GM12878 (cell line): ENCODE results near the gene LANCL1. TPM values are rescaled to one million over a fixed set of nuclear protein-coding genes. Genes with fewer than 3 reads are reported as not detected.

ENCODE experiments used
- ATAC-seq: fragments of 200-7000 bp; cut with Tn5 transposase; 3 replicates; pipeline ENCODE4 v1.9.1; 2020; ENCODE audit warnings: mild to moderate bottlenecking, moderate library complexity
- BruUV-seq: library from RNA; stranded (reverse); fragments of 400-500 nt; replicated peaks from 2 replicates; lab custom pipeline; 2021; lab: Mats Ljungman, UMichigan
- CTCF ChIA-PET: fragments of 300-600 bp; sonication (Branson Sonifier 250); formaldehyde crosslinking; extraction: SDS; loops from one replicate; lab custom pipeline; 2021; ENCODE audit warnings: inconsistent platforms; lab: Yijun Ruan, JAX
- POLR2A ChIA-PET: fragments of 350-600 bp; formaldehyde crosslinking; extraction: SDS; loops from one replicate; lab custom pipeline; 2021; ENCODE audit warnings: inconsistent platforms; lab: Charles Lee
- RAD21 ChIA-PET: fragments of 300-600 bp; sonication (Branson Sonifier 250); formaldehyde crosslinking; loops from one replicate; lab custom pipeline; 2023; ENCODE audit warnings: antibody characterized with exemption; ENCODE audit not compliant: unreplicated experiment; lab: Charles Lee
- SMC1A ChIA-PET: fragments of 300-600 bp; sonication (Branson Sonifier 250); formaldehyde crosslinking; loops from one replicate; lab custom pipeline; 2023; ENCODE audit not compliant: unreplicated experiment, uncharacterized antibody; lab: Charles Lee
- DNase-seq: peaks from one replicate; pipeline ENCODE4 v3.0.0-alpha.2; 2011; ENCODE audit warnings: low read depth, low spot score
- FAIRE-seq: peaks from 3 replicates; lab custom pipeline; 2011; peaks lifted over from hg19 to GRCh38; lab: Jason Lieb, UNC
- H2AFZ ChIP-seq: 2 replicates; pipeline ENCODE4 v1.6.0; 2011; ENCODE audit warnings: low read depth, low read length, control low read depth; ENCODE audit not compliant: control insufficient read depth
- H3K27ac ChIP-seq: 2 replicates; pipeline ENCODE4 v1.5.1; 2011; ENCODE audit warnings: control low read depth; ENCODE audit not compliant: control insufficient read depth, insufficient read depth
- H3K27me3 ChIP-seq, 2 experiments: replicated peaks in 1 of 2; 2 replicates each; pipeline versions ENCODE4 v1.6.0 to v1.6.1; 2011; ENCODE audit warnings: low read length in 1 of 2; ENCODE audit not compliant: control insufficient read depth in 2 of 2, insufficient read depth in 2 of 2
- H3K36me3 ChIP-seq, 2 experiments: 2 replicates each; pipeline ENCODE4 v1.5.1; 2011; ENCODE audit warnings: low read length in 1 of 2; ENCODE audit not compliant: control insufficient read depth in 2 of 2, insufficient read depth in 2 of 2
- H3K4me1 ChIP-seq: 2 replicates; pipeline ENCODE4 v1.6.1; 2011; ENCODE audit warnings: mild to moderate bottlenecking, low read length, moderate library complexity, mixed read lengths; ENCODE audit not compliant: control insufficient read depth, insufficient read depth
- H3K4me2 ChIP-seq: 2 replicates; pipeline ENCODE4 v1.6.0; 2011; ENCODE audit warnings: control low read depth; ENCODE audit not compliant: control insufficient read depth, insufficient read depth
- H3K4me3 ChIP-seq: fragments of 200-600 bp; sonication (generic); 2 replicates; pipeline ENCODE4 v1.5.1; 2016
- H3K79me2 ChIP-seq: 2 replicates; pipeline ENCODE4 v1.6.0; 2011; ENCODE audit warnings: low read length; ENCODE audit not compliant: control insufficient read depth, insufficient read depth
- H3K9ac ChIP-seq: 2 replicates; pipeline ENCODE4 v1.8.0; 2011; ENCODE audit warnings: low read length, control low read depth, mixed read lengths; ENCODE audit not compliant: control insufficient read depth, insufficient read depth
- H3K9me3 ChIP-seq: replicated peaks from 3 replicates; pipeline ENCODE4 v1.5.1; 2011; ENCODE audit warnings: mild to moderate bottlenecking, low read length; ENCODE audit not compliant: control insufficient read depth, insufficient read depth
- H4K20me1 ChIP-seq: 2 replicates; pipeline ENCODE4 v1.6.0; 2011; ENCODE audit not compliant: control insufficient read depth, insufficient read depth
- BCL11A ChIP-seq: IDR thresholded peaks from 2 replicates; pipeline ENCODE4 v1.6.1; 2011; ENCODE audit warnings: low read depth, low read length
- BRCA1 ChIP-seq: IDR thresholded peaks from 2 replicates; pipeline ENCODE4 v1.6.1; 2011; ENCODE audit warnings: low read depth, low read length, improper control_type of control experiment
- CREB1 ChIP-seq: IDR thresholded peaks from 2 replicates; pipeline ENCODE4 v1.6.1; 2012; ENCODE audit warnings: low read depth, mild to moderate bottlenecking, inconsistent platforms
- MAX ChIP-seq: IDR thresholded peaks from 2 replicates; pipeline ENCODE4 v1.6.1; 2012; ENCODE audit warnings: low read depth, low read length, improper control_type of control experiment
- MXI1 ChIP-seq: fragments of 150-350 bp; IDR thresholded peaks from 2 replicates; pipeline ENCODE4 v1.6.1; 2011; ENCODE audit warnings: low read depth, mild to moderate bottlenecking, inconsistent platforms, low read length, improper control_type of control experiment
- RAD21 ChIP-seq: IDR thresholded peaks from 2 replicates; pipeline ENCODE4 v1.6.1; 2011; ENCODE audit warnings: mild to moderate bottlenecking, low read depth, low read length, moderate library complexity; ENCODE audit not compliant: insufficient read depth
- SIX5 ChIP-seq: IDR thresholded peaks from 2 replicates; pipeline ENCODE4 v1.6.1; 2011; ENCODE audit warnings: mild to moderate bottlenecking, low read depth, low read length, moderate library complexity; ENCODE audit not compliant: severe bottlenecking
- SP1 ChIP-seq: IDR thresholded peaks from one replicate; pipeline ENCODE4 v1.6.1; 2011; ENCODE audit warnings: low read depth, low read length
- SREBF2 ChIP-seq: IDR thresholded peaks from 2 replicates; pipeline ENCODE4 v1.6.1; 2012; ENCODE audit warnings: mild to moderate bottlenecking, low read length
- SUPT20H ChIP-seq: IDR thresholded peaks from 2 replicates; pipeline ENCODE4 v1.6.1; 2011; ENCODE audit warnings: low read depth, mild to moderate bottlenecking, low read length, moderate library complexity, borderline replicate concordance; ENCODE audit not compliant: control insufficient read depth
- TBL1XR1 ChIP-seq: IDR thresholded peaks from 2 replicates; pipeline ENCODE4 v1.6.1; 2012; ENCODE audit warnings: low read depth, low read length, improper control_type of control experiment
- ZNF217 ChIP-seq: fragments of 450-650 bp; IDR thresholded peaks from 2 replicates; pipeline ENCODE4 v1.6.1; 2017; ENCODE audit warnings: antibody characterized with exemption, mild to moderate bottlenecking
- ZNF24 ChIP-seq: fragments of 450-650 bp; IDR thresholded peaks from 2 replicates; pipeline ENCODE4 v1.6.1; 2017; ENCODE audit warnings: antibody characterized with exemption, mild to moderate bottlenecking
- WGBS: methylation state at CpG from one replicate; pipeline ENCODE4 v1.1.6; 2016; ENCODE audit warnings: low lambda C conversion rate; ENCODE audit not compliant: insufficient replicate concordance, insufficient coverage; ENCODE audit errors: missing lambda C conversion rate; 5-methylcytosine and 5-hydroxymethylcytosine counted together
- in situ Hi-C: fragments of 300-500 bp; cut with MboI; formaldehyde crosslinking; loops from 9 replicates; pipeline ENCODE4 v1.14.3; 2018; ENCODE audit warnings: mixed read lengths
- intact Hi-C: fragments of 100-400 bp; cut with micrococcal nuclease; formaldehyde crosslinking; loops from one replicate; pipeline ENCODE4 v1.14.2; 2022; ENCODE audit not compliant: unreplicated experiment
- polyA plus RNA-seq, 11 experiments: library from polyadenylated mRNA; depleted of rRNA in 4 of 11; unstranded in 6 of 11; stranded (reverse) in 5 of 11; fragments of >200 nt; fragmentation: Nextera tagmentation in 4 of 11; fragmentation: Illumina TruSeq in 1 of 11; extraction: Ambion mirVana in 4 of 11; extraction: Trizol in 1 of 11; gene quantifications; 1 replicate in 1 of 11; 2 replicates in 10 of 11; pipeline versions ENCODE4 v1.2.1 to v1.2.3, GENCODE V29; 2011 to 2016; ENCODE audit warnings: inconsistent platforms in 2 of 11, missing spikeins in 2 of 11, low read depth in 1 of 11
- total RNA-seq, 4 experiments: library from RNA; depleted of rRNA in 3 of 4; stranded (reverse); fragments of >200 nt in 3 of 4; fragmentation: Illumina TruSeq in 1 of 4; extraction: Trizol in 1 of 4; gene quantifications; 2 replicates each; pipeline versions ENCODE4 v1.2.1 to v1.2.3, GENCODE V29; 2013 to 2021
- TF ChIP-seq, protein P1 (sequence below): fragments of 450-650 bp; IDR thresholded peaks from 2 replicates; pipeline ENCODE4 v1.6.1; 2018; ENCODE audit warnings: borderline replicate concordance, mild to moderate bottlenecking; ENCODE audit not compliant: partially characterized antibody
- TF ChIP-seq, protein P2 (sequence below): fragments of 450-650 bp; IDR thresholded peaks from 2 replicates; pipeline ENCODE4 v1.6.1; 2017; ENCODE audit warnings: borderline replicate concordance
- TF ChIP-seq, protein P3 (sequence below): fragments of 450-650 bp; IDR thresholded peaks from 2 replicates; pipeline ENCODE4 v1.6.1; 2017; ENCODE audit warnings: mild to moderate bottlenecking
- TF ChIP-seq, protein P4 (sequence below): IDR thresholded peaks from 2 replicates; pipeline ENCODE4 v1.6.1; 2011; ENCODE audit warnings: mild to moderate bottlenecking, low read depth, low read length, moderate library complexity; ENCODE audit not compliant: insufficient replicate concordance

The LANCL1 gene
- total and polyA plus RNA-seq, 10 of the 15 experiments (the other 5 are each of a cell fraction or from before 2014, with no cell fraction given), result 13.6 to 79.1 (median 26.9) TPM

GRCh38 chr2:210515911-210516310, 39.4 kb upstream of the LANCL1 start:
- 2% methylated on average over 2 of the region's 2 CpGs for WGBS
- Histone ChIP-seq H4K20me1 (no peaks in the 10 kb centered on the region), H3K27ac (no peak overlapping the region), H3K9ac (no peak overlapping the region), H3K27me3 (no peaks in the 10 kb centered on the region), H3K9me3 (no peaks in the 10 kb centered on the region), H2AFZ (no peak overlapping the region), H3K36me3 (no peaks in the 10 kb centered on the region), H3K4me2 (no peak overlapping the region), H3K4me1 (no peaks in the 10 kb centered on the region), H3K4me3 (no peak overlapping the region), H3K79me2 (no peaks in the 10 kb centered on the region)
- FAIRE-seq (no peak), DNase-seq (no peak), ATAC-seq (no peak)
- SMC1A ChIA-PET, result interaction anchor here (0.6 to 1.8 kb wide), 3 partner anchors 9 to 17 kb away, joined by 4 to 6 read pairs (median 5); no protein-coding TSS in a partner anchor
- in situ Hi-C loops, result no loop called here
- POLR2A ChIA-PET, result no interaction called here
- RAD21 ChIA-PET, result no interaction called here
- no TSS peak for BruUV-seq
- CTCF ChIA-PET, result no interaction called here
- no peak for TF ChIP-seq MAX
- TF ChIP-seq, protein P1, sequence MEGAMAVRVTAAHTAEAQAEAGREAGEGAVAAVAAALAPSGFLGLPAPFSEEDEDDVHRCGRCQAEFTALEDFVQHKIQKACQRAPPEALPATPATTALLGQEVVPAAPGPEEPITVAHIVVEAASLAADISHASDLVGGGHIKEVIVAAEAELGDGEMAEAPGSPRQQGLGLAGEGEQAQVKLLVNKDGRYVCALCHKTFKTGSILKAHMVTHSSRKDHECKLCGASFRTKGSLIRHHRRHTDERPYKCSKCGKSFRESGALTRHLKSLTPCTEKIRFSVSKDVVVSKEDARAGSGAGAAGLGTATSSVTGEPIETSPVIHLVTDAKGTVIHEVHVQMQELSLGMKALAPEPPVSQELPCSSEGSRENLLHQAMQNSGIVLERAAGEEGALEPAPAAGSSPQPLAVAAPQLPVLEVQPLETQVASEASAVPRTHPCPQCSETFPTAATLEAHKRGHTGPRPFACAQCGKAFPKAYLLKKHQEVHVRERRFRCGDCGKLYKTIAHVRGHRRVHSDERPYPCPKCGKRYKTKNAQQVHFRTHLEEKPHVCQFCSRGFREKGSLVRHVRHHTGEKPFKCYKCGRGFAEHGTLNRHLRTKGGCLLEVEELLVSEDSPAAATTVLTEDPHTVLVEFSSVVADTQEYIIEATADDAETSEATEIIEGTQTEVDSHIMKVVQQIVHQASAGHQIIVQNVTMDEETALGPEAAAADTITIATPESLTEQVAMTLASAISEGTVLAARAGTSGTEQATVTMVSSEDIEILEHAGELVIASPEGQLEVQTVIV, result no peak
- TF ChIP-seq SP1, result no peak
- TF ChIP-seq ZNF24, result no peak
- TF ChIP-seq RAD21, result no peak
- TF ChIP-seq SIX5, result no peak
- TF ChIP-seq CREB1, result no peak
- TF ChIP-seq ZNF217, result no peak
- TF ChIP-seq, protein P2, sequence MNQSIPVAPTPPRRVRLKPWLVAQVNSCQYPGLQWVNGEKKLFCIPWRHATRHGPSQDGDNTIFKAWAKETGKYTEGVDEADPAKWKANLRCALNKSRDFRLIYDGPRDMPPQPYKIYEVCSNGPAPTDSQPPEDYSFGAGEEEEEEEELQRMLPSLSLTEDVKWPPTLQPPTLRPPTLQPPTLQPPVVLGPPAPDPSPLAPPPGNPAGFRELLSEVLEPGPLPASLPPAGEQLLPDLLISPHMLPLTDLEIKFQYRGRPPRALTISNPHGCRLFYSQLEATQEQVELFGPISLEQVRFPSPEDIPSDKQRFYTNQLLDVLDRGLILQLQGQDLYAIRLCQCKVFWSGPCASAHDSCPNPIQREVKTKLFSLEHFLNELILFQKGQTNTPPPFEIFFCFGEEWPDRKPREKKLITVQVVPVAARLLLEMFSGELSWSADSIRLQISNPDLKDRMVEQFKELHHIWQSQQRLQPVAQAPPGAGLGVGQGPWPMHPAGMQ, result no peak
- no peak for TF ChIP-seq TBL1XR1
- TF ChIP-seq, protein P3, sequence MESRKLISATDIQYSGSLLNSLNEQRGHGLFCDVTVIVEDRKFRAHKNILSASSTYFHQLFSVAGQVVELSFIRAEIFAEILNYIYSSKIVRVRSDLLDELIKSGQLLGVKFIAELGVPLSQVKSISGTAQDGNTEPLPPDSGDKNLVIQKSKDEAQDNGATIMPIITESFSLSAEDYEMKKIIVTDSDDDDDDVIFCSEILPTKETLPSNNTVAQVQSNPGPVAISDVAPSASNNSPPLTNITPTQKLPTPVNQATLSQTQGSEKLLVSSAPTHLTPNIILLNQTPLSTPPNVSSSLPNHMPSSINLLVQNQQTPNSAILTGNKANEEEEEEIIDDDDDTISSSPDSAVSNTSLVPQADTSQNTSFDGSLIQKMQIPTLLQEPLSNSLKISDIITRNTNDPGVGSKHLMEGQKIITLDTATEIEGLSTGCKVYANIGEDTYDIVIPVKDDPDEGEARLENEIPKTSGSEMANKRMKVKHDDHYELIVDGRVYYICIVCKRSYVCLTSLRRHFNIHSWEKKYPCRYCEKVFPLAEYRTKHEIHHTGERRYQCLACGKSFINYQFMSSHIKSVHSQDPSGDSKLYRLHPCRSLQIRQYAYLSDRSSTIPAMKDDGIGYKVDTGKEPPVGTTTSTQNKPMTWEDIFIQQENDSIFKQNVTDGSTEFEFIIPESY, result no peak
- TF ChIP-seq, protein P4, sequence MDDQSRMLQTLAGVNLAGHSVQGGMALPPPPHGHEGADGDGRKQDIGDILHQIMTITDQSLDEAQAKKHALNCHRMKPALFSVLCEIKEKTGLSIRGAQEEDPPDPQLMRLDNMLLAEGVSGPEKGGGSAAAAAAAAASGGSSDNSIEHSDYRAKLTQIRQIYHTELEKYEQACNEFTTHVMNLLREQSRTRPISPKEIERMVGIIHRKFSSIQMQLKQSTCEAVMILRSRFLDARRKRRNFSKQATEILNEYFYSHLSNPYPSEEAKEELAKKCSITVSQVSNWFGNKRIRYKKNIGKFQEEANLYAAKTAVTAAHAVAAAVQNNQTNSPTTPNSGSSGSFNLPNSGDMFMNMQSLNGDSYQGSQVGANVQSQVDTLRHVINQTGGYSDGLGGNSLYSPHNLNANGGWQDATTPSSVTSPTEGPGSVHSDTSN, result no peak
- no peak for TF ChIP-seq MXI1
- no peak for TF ChIP-seq BCL11A
- TF ChIP-seq SUPT20H, result no peak
- TF ChIP-seq BRCA1, result no peak
- no peak for TF ChIP-seq SREBF2
- intact Hi-C loops, result no loop called here
